Measurements from ENCODE around the gene TIMM29.

- no peak for TF ChIP-seq CTCF (IDR thresholded peaks at IDR 0.05)
- TF ChIP-seq POLR2AphosphoS5 (IDR thresholded peaks at IDR 0.05), result no peak
Measured at GRCh38 chr19:10963865-10964264, 35.3 kb downstream of the TIMM29 start.

Data from suprapubic skin (tissue), 3 donors.